Neural progenitor cell (in vitro differentiated cells): Measurements from ENCODE around the gene SMTN.

ENCODE experiments used
- EZH2 ChIP-seq: fragments of 200-600 bp; sonication (generic); IDR thresholded peaks from 2 replicates; pipeline ENCODE4 v1.6.1; 2017; ENCODE audit warnings: antibody characterized with exemption, mild to moderate bottlenecking, moderate library complexity
- EZH2phosphoT487 ChIP-seq: fragments of 200-600 bp; sonication (generic); IDR thresholded peaks from 2 replicates; pipeline ENCODE4 v1.6.1; 2017; ENCODE audit warnings: antibody characterized with exemption
- TF ChIP-seq, protein P1 (sequence below): fragments of 200-600 bp; sonication (generic); IDR thresholded peaks from 2 replicates; pipeline ENCODE4 v1.5.1; 2017; ENCODE audit warnings: antibody characterized with exemption, mild to moderate bottlenecking

DNA sequence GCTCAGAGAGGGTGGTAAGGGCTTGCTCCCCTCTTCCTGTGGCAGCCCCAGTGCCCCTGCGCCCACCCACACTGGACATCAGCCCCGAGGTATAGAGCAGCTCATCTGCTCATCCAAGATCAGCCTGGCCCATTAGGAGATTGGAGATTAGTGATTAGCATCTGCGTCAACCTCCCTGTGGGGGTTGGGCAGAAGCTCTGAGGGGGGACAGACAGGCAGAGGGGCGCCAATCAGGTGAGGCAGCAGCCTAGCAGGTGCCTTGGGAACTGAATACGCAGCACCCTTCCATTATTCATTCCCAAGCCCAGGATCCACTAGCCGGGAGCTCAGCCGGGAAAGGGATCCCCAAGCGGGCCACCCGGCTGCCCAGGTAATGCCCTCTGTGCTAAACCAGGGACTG, 11.0 kb downstream of the SMTN start:
- TF ChIP-seq EZH2, result no peak
- TF ChIP-seq, protein P1, sequence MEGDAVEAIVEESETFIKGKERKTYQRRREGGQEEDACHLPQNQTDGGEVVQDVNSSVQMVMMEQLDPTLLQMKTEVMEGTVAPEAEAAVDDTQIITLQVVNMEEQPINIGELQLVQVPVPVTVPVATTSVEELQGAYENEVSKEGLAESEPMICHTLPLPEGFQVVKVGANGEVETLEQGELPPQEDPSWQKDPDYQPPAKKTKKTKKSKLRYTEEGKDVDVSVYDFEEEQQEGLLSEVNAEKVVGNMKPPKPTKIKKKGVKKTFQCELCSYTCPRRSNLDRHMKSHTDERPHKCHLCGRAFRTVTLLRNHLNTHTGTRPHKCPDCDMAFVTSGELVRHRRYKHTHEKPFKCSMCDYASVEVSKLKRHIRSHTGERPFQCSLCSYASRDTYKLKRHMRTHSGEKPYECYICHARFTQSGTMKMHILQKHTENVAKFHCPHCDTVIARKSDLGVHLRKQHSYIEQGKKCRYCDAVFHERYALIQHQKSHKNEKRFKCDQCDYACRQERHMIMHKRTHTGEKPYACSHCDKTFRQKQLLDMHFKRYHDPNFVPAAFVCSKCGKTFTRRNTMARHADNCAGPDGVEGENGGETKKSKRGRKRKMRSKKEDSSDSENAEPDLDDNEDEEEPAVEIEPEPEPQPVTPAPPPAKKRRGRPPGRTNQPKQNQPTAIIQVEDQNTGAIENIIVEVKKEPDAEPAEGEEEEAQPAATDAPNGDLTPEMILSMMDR, result no peak
- no peak for TF ChIP-seq EZH2phosphoT487
